ENCODE measurements around the gene PARD3B. TPM values are rescaled to one million over a fixed set of nuclear protein-coding genes. Genes with fewer than 3 reads are reported as not detected.

Gene PARD3B
- total and polyA plus RNA-seq, 10 of the 15 experiments (the other 5 are each of a cell fraction or from before 2014, with no cell fraction given), result 0.01 to 0.54 (median 0.07) TPM; not detected in 7

- TF ChIP-seq E2F8 (IDR thresholded peaks at IDR 0.05; ENCODE audit: low read depth, partially characterized antibody) (no peak), SUZ12 (IDR thresholded peaks at IDR 0.05; ENCODE audit: unreplicated experiment) (no peak), ATF2 (IDR thresholded peaks at IDR 0.05; ENCODE audit: low read length) (no peak), YBX1 (IDR thresholded peaks at IDR 0.05) (no peak), SMAD1 (IDR thresholded peaks at IDR 0.05; ENCODE audit: low read depth, partially characterized antibody) (no peak), ZNF217 (IDR thresholded peaks at IDR 0.05) (no peak), USF2 (IDR thresholded peaks at IDR 0.05; ENCODE audit: borderline replicate concordance, low read depth, low read length) (no peak), ZBTB40 (IDR thresholded peaks at IDR 0.05; ENCODE audit: borderline replicate concordance) (no peak)
These were observed 63.1 kb downstream of the PARD3B start (continued) for GRCh38 chr2:204608237-204608939.
